MCF 10A (cell line): ENCODE measurements around the gene LYSMD1. TPM values are rescaled to one million over a fixed set of nuclear protein-coding genes. Genes with fewer than 3 reads are reported as not detected.
"Not testable (repeated sequence)": the region's sequence is repeated elsewhere in the genome, so short reads cannot be mapped to it uniquely, and the experiment has no call there.

Source experiments
- BruUV-seq: library from RNA; stranded (reverse); fragments of 400-500 nt; replicated peaks from 2 replicates; lab custom pipeline; 2021; lab: Mats Ljungman, UMichigan
- CTCF ChIA-PET: fragments of 300-600 bp; sonication (Branson Sonifier 250); formaldehyde crosslinking; extraction: SDS; loops from one replicate; lab custom pipeline; 2021; ENCODE audit warnings: antibody characterized with exemption, inconsistent platforms; lab: Yijun Ruan, JAX
- POLR2A ChIA-PET: fragments of 300-600, 350-650 bp; sonication (Branson Sonifier 250); formaldehyde crosslinking; extraction: SDS; loops from one replicate; lab custom pipeline; 2020; ENCODE audit warnings: antibody characterized with exemption, inconsistent platforms; lab: Yijun Ruan, JAX
- DNase-seq: peaks from one replicate; pipeline ENCODE4 v3.0.0-alpha.2; 2018; ENCODE audit not compliant: unreplicated experiment
- H3K27ac Mint-ChIP-seq: one replicate; pipeline ENCODE4 v1.8.0; 2022; ENCODE audit warnings: mild to moderate bottlenecking, low read depth, mixed read lengths; ENCODE audit not compliant: unreplicated experiment
- H3K27me3 Mint-ChIP-seq: one replicate; pipeline ENCODE4 v1.8.0; 2022; ENCODE audit warnings: mixed read lengths; ENCODE audit not compliant: insufficient read depth, unreplicated experiment
- H3K36me3 Mint-ChIP-seq: one replicate; pipeline ENCODE4 v1.8.0; 2022; ENCODE audit warnings: mild to moderate bottlenecking, moderate library complexity, mixed read lengths; ENCODE audit not compliant: insufficient read depth, unreplicated experiment
- H3K4me1 Mint-ChIP-seq: one replicate; pipeline ENCODE4 v1.8.0; 2022; ENCODE audit warnings: mixed read lengths; ENCODE audit not compliant: insufficient read depth, unreplicated experiment
- H3K4me3 Mint-ChIP-seq: one replicate; pipeline ENCODE4 v1.8.0; 2022; ENCODE audit warnings: mild to moderate bottlenecking, moderate library complexity, mixed read lengths; ENCODE audit not compliant: unreplicated experiment
- H3K9me3 Mint-ChIP-seq: one replicate; pipeline ENCODE4 v1.8.0; 2022; ENCODE audit warnings: mixed read lengths; ENCODE audit not compliant: unreplicated experiment
- intact Hi-C: fragments of 100-400 bp; cut with micrococcal nuclease; formaldehyde crosslinking; loops from 2 replicates; pipeline ENCODE4 v1.14.1; 2022
- total RNA-seq: library from RNA; stranded (reverse); gene quantifications from 2 replicates; pipeline ENCODE4 v1.2.3, GENCODE V29; 2022
- TF ChIP-seq, protein P1 (sequence below): fragments of 200-600 bp; IDR thresholded peaks from one replicate; pipeline ENCODE4 v1.8.0; 2022; ENCODE audit warnings: antibody characterized with exemption, mild to moderate bottlenecking; ENCODE audit not compliant: unreplicated experiment

The LYSMD1 gene
- total RNA-seq, 1 experiment from 2014 or later, result 14.4 TPM

DNA sequence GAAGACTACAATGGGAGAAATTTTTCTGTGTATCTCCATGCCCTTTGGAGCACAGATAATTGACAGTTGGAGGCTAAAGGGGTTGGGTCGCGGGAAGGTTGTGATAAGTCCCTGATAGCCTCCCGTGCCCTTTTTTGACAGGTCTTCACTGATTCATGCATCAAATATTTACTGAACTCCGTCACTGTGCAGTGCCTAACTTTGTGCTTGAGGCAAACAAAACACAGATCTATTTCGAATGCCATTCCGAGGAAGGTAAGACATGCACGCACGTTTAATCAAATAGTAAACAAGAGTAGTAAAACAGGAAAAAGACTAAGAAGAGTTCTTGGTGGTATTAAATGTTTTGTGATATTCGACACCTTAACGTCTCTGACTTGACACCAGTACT is 32.2 kb upstream of the LYSMD1 start:
- intact Hi-C loops, result loop anchor here (2.0 to 10.0 kb wide), 3 partner anchors 129 to 639 kb away; partner anchors contain the start of gene PI4KB
- Mint-ChIP-seq H3K4me3 (peak overlapping the region; percentile 93), H3K9me3 (no peaks in the 10 kb centered on the region), H3K36me3 (peaks cover 29% of the 10 kb centered on the region), H3K27me3 (no peaks in the 10 kb centered on the region), H3K4me1 (peaks cover 40% of the 10 kb centered on the region), H3K27ac (peak overlapping the region; percentile 95)
- ChIA-PET CTCF (interaction anchor here (0.6 to 1.1 kb wide), 4 partner anchors 10 to 132 kb away, joined by 3 read pairs; no protein-coding TSS in a partner anchor), POLR2A (interaction anchor here (0.7 to 12.4 kb wide), 7 partner anchors 10 to 114 kb away, joined by 3 to 153 read pairs (median 4); partner anchors contain the start of genes PSMD4 and ZNF687)
- no TSS peak for BruUV-seq
- DNase-seq, result no peak
- TF ChIP-seq, protein P1, sequence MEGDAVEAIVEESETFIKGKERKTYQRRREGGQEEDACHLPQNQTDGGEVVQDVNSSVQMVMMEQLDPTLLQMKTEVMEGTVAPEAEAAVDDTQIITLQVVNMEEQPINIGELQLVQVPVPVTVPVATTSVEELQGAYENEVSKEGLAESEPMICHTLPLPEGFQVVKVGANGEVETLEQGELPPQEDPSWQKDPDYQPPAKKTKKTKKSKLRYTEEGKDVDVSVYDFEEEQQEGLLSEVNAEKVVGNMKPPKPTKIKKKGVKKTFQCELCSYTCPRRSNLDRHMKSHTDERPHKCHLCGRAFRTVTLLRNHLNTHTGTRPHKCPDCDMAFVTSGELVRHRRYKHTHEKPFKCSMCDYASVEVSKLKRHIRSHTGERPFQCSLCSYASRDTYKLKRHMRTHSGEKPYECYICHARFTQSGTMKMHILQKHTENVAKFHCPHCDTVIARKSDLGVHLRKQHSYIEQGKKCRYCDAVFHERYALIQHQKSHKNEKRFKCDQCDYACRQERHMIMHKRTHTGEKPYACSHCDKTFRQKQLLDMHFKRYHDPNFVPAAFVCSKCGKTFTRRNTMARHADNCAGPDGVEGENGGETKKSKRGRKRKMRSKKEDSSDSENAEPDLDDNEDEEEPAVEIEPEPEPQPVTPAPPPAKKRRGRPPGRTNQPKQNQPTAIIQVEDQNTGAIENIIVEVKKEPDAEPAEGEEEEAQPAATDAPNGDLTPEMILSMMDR, result no peak

DNA sequence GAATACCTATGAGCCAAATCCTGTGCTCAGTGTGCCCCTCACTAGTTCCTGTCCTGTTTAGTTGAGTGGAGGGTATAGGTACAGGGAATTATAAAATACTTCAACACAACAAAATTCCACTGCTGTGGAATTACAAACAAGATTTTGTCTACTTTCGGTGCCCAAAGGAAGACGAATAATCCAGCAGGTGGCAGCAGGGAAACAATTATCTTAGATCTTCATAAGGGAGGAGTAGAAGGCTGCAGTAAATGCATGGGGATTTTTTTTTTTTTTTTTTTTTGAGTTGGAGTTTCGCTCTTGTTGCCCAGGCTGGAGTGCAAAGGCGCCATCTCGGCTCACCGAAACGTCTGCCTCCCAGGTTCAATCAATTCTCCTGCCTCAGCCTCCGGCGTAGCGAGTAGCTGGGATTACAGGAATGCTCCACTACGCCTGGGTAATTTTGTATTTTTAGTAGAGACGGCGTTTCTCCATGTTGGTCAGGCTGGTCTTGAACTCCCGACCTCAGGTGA is 30.6 kb upstream of the LYSMD1 start:
- intact Hi-C loops, result loop anchor here (1.0 to 10.0 kb wide), 7 partner anchors 55 to 640 kb away; partner anchors contain the start of genes PI4KB, PSMB4 and ZNF687
- no peaks in the 10 kb centered on the region for H3K9me3 Mint-ChIP-seq
- peak overlapping the region; percentile 93 for H3K4me3 Mint-ChIP-seq
- peak overlapping the region; percentile 100 for H3K27ac Mint-ChIP-seq
- H3K4me1 Mint-ChIP-seq, result peaks cover 30% of the 10 kb centered on the region
- ChIA-PET CTCF (interaction anchor here (0.6 to 6.8 kb wide), 14 partner anchors 21 to 176 kb away, joined by 3 to 70 read pairs (median 4); partner anchors contain the start of genes PSMD4 and SELENBP1), POLR2A (interaction anchor here (0.6 to 12.4 kb wide), 16 partner anchors 16 to 839 kb away, joined by 3 to 153 read pairs (median 5); partner anchors contain the start of genes LYSMD1, PI4KB, PSMD4 and SCNM1)
- DNase-seq, result peak; percentile 95
- TF ChIP-seq, protein P1, result peak; percentile 57
- no peaks in the 10 kb centered on the region for H3K27me3 Mint-ChIP-seq
- no TSS peak for BruUV-seq
- peaks cover 17% of the 10 kb centered on the region for H3K36me3 Mint-ChIP-seq

DNA sequence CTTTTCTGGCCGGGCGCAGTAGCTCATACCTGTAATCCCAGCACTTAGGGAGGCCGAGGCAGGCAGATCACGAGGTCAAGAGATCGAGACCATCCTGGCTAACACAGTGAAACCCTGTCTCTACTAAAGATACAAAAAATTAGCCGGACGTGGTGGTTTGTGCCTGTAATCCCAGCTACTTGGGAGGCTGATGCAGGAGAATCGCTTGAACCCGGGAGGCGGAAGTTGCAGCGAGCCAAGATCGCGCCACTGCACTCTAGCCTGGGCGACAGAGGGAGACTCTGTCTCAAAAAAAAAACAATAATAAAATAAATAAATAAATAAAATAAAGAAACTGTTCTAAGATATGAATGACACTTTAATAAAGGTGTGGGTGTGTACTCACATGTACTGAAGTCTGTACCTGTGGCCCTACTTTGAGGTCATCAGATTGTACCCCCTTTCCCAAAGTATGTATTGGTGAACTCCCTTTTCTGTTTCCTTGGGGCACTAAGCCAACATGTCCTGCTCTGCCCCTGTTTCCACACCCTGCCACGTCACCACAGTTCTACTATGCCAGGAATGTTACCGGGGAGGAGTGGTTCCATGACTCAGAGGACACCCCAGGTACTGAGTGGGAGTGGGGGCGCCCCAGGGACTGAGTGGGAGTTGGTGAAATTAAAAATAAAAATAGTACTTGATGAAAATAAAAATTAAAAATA is 29.3 kb upstream of the LYSMD1 start:
- not testable (repeated sequence) for H3K27me3 Mint-ChIP-seq, H3K9me3 Mint-ChIP-seq, BruUV-seq
- Mint-ChIP-seq H3K4me1 (peaks cover 35% of the 10 kb centered on the region), H3K36me3 (peaks cover 23% of the 10 kb centered on the region), H3K4me3 (peak overlapping the region; percentile 93), H3K27ac (peak overlapping the region; percentile 100)
- intact Hi-C loops, result loop anchor here (5.0 to 10.0 kb wide), 2 partner anchors 132 to 540 kb away; partner anchors contain the start of gene PI4KB
- peak; percentile 100 for DNase-seq
- POLR2A ChIA-PET, result interaction anchor here (0.6 to 12.4 kb wide), 30 partner anchors 9 to 615 kb away, joined by 3 to 153 read pairs (median 4); partner anchors contain the start of genes LYSMD1, MCL1, MINDY1 and PI4KB
- CTCF ChIA-PET, result interaction anchor here (0.6 to 6.8 kb wide), 11 partner anchors 12 to 147 kb away, joined by 3 to 70 read pairs (median 4); partner anchors contain the start of genes PSMD4 and ZNF687

DNA sequence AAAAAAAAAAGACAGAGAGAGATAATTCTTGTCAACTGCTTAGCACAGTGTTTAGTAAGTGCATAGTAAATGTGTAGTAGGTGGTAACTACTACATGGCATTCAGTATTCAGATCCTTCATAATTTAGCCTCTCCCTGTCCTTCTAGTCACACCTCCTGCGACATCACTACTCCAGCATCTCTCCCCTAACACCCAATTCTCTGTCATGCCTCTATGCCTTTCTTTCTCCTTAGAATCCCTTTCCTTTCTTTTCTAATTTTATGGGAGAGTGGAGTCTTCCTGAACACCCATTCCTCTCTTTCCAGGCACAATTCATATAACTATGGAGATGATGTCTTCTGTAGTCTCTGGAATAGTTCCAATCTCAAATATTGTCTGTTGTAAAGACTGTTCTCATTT is 28.2 kb upstream of the LYSMD1 start:
- POLR2A ChIA-PET, result interaction anchor here (0.9 to 12.4 kb wide), 4 partner anchors 45 to 201 kb away, joined by 3 to 153 read pairs (median 4); partner anchors contain the start of gene PSMD4
- no peaks in the 10 kb centered on the region for H3K9me3 Mint-ChIP-seq
- no TSS peak for BruUV-seq
- H3K27ac Mint-ChIP-seq, result peak overlapping the region; percentile 100
- TF ChIP-seq, protein P1, result no peak
- no peak for DNase-seq
- peaks cover 21% of the 10 kb centered on the region for H3K36me3 Mint-ChIP-seq
- H3K4me1 Mint-ChIP-seq, result peaks cover 32% of the 10 kb centered on the region
- no peaks in the 10 kb centered on the region for H3K27me3 Mint-ChIP-seq
- H3K4me3 Mint-ChIP-seq, result peak overlapping the region; percentile 93
- intact Hi-C loops, result loop anchor here (10.0 kb wide), 1 partner anchor 541 kb away; no protein-coding TSS in a partner anchor
- CTCF ChIA-PET, result interaction anchor here (0.7 to 6.8 kb wide), 3 partner anchors 27 to 224 kb away, joined by 3 to 70 read pairs (median 4); no protein-coding TSS in a partner anchor
